ENCODE measurements around the gene EPHA6.

GRCh38 chr3:97232393-97233034 lies 418.1 kb downstream of the EPHA6 start:
- TF ChIP-seq CTCF (IDR thresholded peaks at IDR 0.05) = no peak
- TF ChIP-seq POLR2A (IDR thresholded peaks at IDR 0.05) = no peak
